Left lung (tissue), 10 donors: Measurements from ENCODE around the gene PDE8A. TPM values are rescaled to one million over a fixed set of nuclear protein-coding genes. Genes with fewer than 3 reads are reported as not detected.

Experiments
- ATAC-seq: fragments of 200-7000 bp; cut with Tn5 transposase; one replicate; pipeline ENCODE4 v1.9.1; 2020; ENCODE audit warnings: moderate library complexity
- DNase-seq, 4 donors: peaks; one replicate each; pipeline ENCODE4 v3.0.0-alpha.2; 2013 to 2020
- H3K27ac ChIP-seq, 2 donors: fragments of 200-600 bp; sonication (generic) in 1 of 2; one replicate each; pipeline versions ENCODE4 v1.5.0 to v1.8.0; 2020 to 2021
- H3K27me3 ChIP-seq, 2 donors: fragments of 200-600 bp; sonication (generic) in 1 of 2; one replicate each; pipeline versions ENCODE4 v1.5.0 to v1.8.0; 2020 to 2021
- H3K36me3 ChIP-seq, 2 donors: fragments of 200-600 bp; sonication (generic) in 1 of 2; one replicate each; pipeline versions ENCODE4 v1.5.0 to v1.8.0; 2020 to 2021
- H3K4me1 ChIP-seq, 2 donors: fragments of 200-600 bp; one replicate each; pipeline ENCODE4 v1.8.0; 2021
- H3K4me3 ChIP-seq, 2 donors: fragments of 200-600 bp; sonication (generic) in 1 of 2; one replicate each; pipeline versions ENCODE4 v1.5.0 to v1.8.0; 2020 to 2021; ENCODE audit warnings: mild to moderate bottlenecking in 1 of 2
- H3K9me3 ChIP-seq, 2 donors: fragments of 200-600 bp; sonication (generic) in 1 of 2; one replicate each; pipeline versions ENCODE4 v1.5.0 to v1.8.0; 2020 to 2021
- intact Hi-C, 2 donors: fragments of 100-400 bp; cut with DNase I; formaldehyde crosslinking; loops; one replicate each; pipeline versions ENCODE4 v1.11.2 to v1.14.2; 2022
- polyA plus RNA-seq, 6 donors: library from polyadenylated mRNA; unstranded; fragments of 120-200 nt; gene quantifications; one replicate each; pipeline ENCODE4 v1.2.1, GENCODE V29; 2013; ENCODE audit not compliant: insufficient read length in 6 of 6
- total RNA-seq, 2 donors: library from RNA; stranded (reverse); fragmentation: NEBNext Ultra II Directional; extraction: Animal tissue kit (Norgen Biotek cat#: 25700); gene quantifications; one replicate each; pipeline ENCODE4 v1.2.1, GENCODE V29; 2021
- TF ChIP-seq, protein P1 (sequence below), 2 donors: fragments of 200-600 bp; sonication (generic) in 1 of 2; IDR thresholded peaks; one replicate each; pipeline versions ENCODE4 v1.5.0 to v1.8.0; 2021; ENCODE audit warnings: antibody characterized with exemption in 2 of 2
- donor health status: DM: no; HTN: yes; CAD: no.
- donor health status: DM: no; HTN: no; CAD: no.

The PDE8A gene
- total and polyA plus RNA-seq, 8 donors: 30.4 to 64.0 (median 48.4) TPM

- Histone ChIP-seq H3K4me3 (no peak overlapping the region), H3K9me3 (no peaks in the 10 kb centered on the region), H3K27me3 (no peaks in the 10 kb centered on the region), H3K36me3 (no peaks in the 10 kb centered on the region), H3K27ac (no peak overlapping the region), H3K4me1 (peaks cover 0 to 6% of the 10 kb centered on the region in 2 donors)
- TF ChIP-seq, protein P1, sequence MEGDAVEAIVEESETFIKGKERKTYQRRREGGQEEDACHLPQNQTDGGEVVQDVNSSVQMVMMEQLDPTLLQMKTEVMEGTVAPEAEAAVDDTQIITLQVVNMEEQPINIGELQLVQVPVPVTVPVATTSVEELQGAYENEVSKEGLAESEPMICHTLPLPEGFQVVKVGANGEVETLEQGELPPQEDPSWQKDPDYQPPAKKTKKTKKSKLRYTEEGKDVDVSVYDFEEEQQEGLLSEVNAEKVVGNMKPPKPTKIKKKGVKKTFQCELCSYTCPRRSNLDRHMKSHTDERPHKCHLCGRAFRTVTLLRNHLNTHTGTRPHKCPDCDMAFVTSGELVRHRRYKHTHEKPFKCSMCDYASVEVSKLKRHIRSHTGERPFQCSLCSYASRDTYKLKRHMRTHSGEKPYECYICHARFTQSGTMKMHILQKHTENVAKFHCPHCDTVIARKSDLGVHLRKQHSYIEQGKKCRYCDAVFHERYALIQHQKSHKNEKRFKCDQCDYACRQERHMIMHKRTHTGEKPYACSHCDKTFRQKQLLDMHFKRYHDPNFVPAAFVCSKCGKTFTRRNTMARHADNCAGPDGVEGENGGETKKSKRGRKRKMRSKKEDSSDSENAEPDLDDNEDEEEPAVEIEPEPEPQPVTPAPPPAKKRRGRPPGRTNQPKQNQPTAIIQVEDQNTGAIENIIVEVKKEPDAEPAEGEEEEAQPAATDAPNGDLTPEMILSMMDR (IDR thresholded peaks at IDR 0.05): no peak
- DNase-seq (no peak), ATAC-seq (no peak)
- intact Hi-C loops: loop anchor here in 1 of 2 donors (10.0 kb wide), 1 partner anchor 92 kb away; no protein-coding TSS in a partner anchor
These were observed 28.5 kb upstream of the PDE8A start for GRCh38 chr15:84953136-84953535.

DNA sequence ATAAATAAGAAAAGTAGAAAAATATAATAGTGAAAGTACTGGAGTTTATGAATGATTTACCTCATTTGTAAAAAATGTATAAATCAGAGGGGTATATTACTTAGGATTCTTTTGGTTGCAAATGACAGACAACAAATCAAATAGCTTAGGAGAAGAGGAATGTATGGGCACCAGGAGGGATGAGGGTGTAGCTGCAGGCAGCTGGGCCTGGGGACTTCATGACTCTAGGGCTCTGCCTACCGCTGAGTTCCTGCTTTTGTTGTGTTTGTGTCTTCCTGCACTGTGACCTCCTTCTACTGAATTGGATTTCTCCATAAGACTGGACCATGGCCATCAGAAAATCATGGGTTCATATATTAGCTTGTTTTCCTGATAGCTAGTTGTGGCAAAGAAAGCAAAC lies 27.9 kb upstream of the PDE8A start:
- ATAC-seq (no peak), DNase-seq (no peak)
- TF ChIP-seq, protein P1 (IDR thresholded peaks at IDR 0.05): no peak
- Histone ChIP-seq H3K27me3 (no peaks in the 10 kb centered on the region), H3K4me3 (no peak overlapping the region), H3K36me3 (no peaks in the 10 kb centered on the region), H3K9me3 (no peaks in the 10 kb centered on the region), H3K27ac (no peak overlapping the region), H3K4me1 (peaks cover 0 to 7% of the 10 kb centered on the region in 2 donors)
- intact Hi-C loops: loop anchor here in 1 of 2 donors (10.0 kb wide), 1 partner anchor 91 kb away; no protein-coding TSS in a partner anchor

- peaks cover 0 to 20% of the 10 kb centered on the region in 2 donors for H3K4me1 ChIP-seq
- H3K9me3 ChIP-seq: no peaks in the 10 kb centered on the region
- no peaks in the 10 kb centered on the region for H3K36me3 ChIP-seq
- TF ChIP-seq, protein P1 (IDR thresholded peaks at IDR 0.05): peak; percentile 69 to 75
- ATAC-seq (peak; percentile 97), DNase-seq (peak in 3 of 4 donors; percentile 54 to 75 (median 55))
- H3K27ac ChIP-seq: no peak overlapping the region
- intact Hi-C loops: loop anchor here in 1 of 2 donors (10.0 kb wide), 1 partner anchor 90 kb away; no protein-coding TSS in a partner anchor
- peak overlapping the region in 1 of 2 donors; percentile 7 for H3K4me3 ChIP-seq
- H3K27me3 ChIP-seq: no peaks in the 10 kb centered on the region
These were observed 26.4 kb upstream of the PDE8A start for GRCh38 chr15:84955089-84955848.

GRCh38 chr15:84956199-84956598 lies 25.5 kb upstream of the PDE8A start:
- intact Hi-C loops: loop anchor here in 1 of 2 donors (10.0 kb wide), 1 partner anchor 89 kb away; no protein-coding TSS in a partner anchor
- DNase-seq: no peak
- Histone ChIP-seq H3K36me3 (no peaks in the 10 kb centered on the region), H3K4me1 (peaks cover 0 to 22% of the 10 kb centered on the region in 2 donors), H3K27ac (no peak overlapping the region), H3K9me3 (no peaks in the 10 kb centered on the region), H3K27me3 (no peaks in the 10 kb centered on the region), H3K4me3 (no peak overlapping the region)
- ATAC-seq: no peak
- TF ChIP-seq, protein P1 (IDR thresholded peaks at IDR 0.05): no peak

- ATAC-seq: no peak
- intact Hi-C loops: no loop called here
- TF ChIP-seq, protein P1 (IDR thresholded peaks at IDR 0.05): no peak
These were observed 21.1 kb upstream of the PDE8A start for GRCh38 chr15:84960391-84961113.

More at GRCh38 chr15:84960391-84961113, 21.1 kb upstream of the PDE8A start:
- peak in 1 of 4 donors; percentile 9 for DNase-seq
- Histone ChIP-seq H3K4me1 (peaks cover 0 to 17% of the 10 kb centered on the region in 2 donors), H3K27ac (no peak overlapping the region), H3K36me3 (no peaks in the 10 kb centered on the region), H3K27me3 (no peaks in the 10 kb centered on the region), H3K4me3 (no peak overlapping the region), H3K9me3 (peaks cover 0 to 6% of the 10 kb centered on the region in 2 donors)
